ENCODE measurements around the gene CATSPER1.
"Not testable (repeated sequence)": the region's sequence is repeated elsewhere in the genome, so short reads cannot be mapped to it uniquely, and the experiment has no call there.

DNA sequence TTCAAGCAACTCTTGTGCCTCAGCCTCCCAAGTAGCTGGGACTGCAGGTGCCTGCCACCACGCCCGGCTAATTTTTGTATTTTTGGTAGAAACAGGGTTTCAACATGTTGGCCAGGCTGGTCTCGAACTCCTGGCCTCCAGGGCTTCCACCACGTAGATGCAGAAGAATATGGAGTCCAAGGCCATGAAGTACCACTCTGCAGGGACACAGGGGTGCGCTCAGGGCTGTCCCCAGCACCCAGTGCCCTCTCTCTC is 3.2 kb downstream of the CATSPER1 start:
- TF ChIP-seq, protein P1, sequence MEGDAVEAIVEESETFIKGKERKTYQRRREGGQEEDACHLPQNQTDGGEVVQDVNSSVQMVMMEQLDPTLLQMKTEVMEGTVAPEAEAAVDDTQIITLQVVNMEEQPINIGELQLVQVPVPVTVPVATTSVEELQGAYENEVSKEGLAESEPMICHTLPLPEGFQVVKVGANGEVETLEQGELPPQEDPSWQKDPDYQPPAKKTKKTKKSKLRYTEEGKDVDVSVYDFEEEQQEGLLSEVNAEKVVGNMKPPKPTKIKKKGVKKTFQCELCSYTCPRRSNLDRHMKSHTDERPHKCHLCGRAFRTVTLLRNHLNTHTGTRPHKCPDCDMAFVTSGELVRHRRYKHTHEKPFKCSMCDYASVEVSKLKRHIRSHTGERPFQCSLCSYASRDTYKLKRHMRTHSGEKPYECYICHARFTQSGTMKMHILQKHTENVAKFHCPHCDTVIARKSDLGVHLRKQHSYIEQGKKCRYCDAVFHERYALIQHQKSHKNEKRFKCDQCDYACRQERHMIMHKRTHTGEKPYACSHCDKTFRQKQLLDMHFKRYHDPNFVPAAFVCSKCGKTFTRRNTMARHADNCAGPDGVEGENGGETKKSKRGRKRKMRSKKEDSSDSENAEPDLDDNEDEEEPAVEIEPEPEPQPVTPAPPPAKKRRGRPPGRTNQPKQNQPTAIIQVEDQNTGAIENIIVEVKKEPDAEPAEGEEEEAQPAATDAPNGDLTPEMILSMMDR (IDR thresholded peaks at IDR 0.05): not testable (repeated sequence)
- TF ChIP-seq POLR2A, POLR2AphosphoS5 (IDR thresholded peaks at IDR 0.05): not testable (repeated sequence)

Data from gastroesophageal sphincter (tissue), 3 donors.